Astrocyte (in vitro differentiated cells and primary cell): ENCODE results near the gene INSYN1.

ENCODE experiments used
- EZH2 ChIP-seq: IDR thresholded peaks from 2 replicates; pipeline ENCODE4 v1.6.1; 2012; ENCODE audit warnings: mild to moderate bottlenecking, low read length, inconsistent platforms; ENCODE audit not compliant: insufficient read depth
- TF ChIP-seq, protein P1 (sequence below): IDR thresholded peaks from 2 replicates; pipeline ENCODE4 v1.5.1; 2011; ENCODE audit warnings: low read depth, mild to moderate bottlenecking, inconsistent platforms, low read length, moderate library complexity; ENCODE audit not compliant: insufficient read depth

DNA sequence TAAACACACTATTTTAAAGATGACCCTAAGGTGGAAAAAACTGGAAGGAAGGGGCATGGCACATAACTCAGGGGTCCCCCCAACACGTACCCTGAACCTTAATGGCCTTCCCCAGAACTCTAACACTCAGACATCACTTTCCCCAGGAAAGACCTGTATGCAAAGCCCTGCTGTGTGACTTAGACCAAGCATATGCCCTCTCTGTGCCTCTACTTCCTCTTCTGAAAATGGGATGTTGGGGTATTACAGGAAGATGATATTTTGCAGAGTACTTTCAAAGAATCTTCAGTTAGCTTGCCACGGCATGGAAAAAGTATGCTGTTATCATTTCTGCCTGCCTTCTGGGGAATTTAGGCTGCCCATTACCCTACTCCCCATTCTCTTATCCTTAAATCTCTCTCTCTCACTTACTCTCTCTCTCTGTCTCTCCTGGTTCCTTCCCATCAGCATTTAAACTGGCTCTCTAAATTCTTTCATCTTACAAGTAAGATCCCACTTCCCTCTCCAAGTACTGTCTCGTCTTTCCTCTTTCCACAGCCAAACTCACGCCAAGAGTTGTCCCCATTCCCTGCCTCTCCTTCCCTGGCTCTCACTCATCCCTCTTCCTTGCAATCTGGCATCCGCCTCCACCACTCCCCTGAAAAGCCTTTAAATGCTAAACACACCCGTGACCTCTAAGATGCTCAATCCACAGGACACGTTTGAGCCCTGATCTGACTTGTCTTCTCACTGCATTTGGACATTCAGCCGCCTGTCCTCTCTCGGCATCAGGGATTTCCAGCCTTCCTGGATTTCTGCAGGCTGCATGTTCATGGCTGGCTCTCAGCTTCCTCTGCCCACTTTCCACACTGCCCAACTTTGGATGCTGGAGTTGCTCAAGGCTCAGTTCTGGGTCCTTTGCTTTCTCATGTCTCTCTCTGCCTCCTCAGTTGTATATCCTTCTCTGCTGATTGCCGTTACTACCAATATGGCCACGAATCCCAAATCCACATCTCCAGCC, 7.5 kb upstream of the INSYN1 start:
- TF ChIP-seq, protein P1, sequence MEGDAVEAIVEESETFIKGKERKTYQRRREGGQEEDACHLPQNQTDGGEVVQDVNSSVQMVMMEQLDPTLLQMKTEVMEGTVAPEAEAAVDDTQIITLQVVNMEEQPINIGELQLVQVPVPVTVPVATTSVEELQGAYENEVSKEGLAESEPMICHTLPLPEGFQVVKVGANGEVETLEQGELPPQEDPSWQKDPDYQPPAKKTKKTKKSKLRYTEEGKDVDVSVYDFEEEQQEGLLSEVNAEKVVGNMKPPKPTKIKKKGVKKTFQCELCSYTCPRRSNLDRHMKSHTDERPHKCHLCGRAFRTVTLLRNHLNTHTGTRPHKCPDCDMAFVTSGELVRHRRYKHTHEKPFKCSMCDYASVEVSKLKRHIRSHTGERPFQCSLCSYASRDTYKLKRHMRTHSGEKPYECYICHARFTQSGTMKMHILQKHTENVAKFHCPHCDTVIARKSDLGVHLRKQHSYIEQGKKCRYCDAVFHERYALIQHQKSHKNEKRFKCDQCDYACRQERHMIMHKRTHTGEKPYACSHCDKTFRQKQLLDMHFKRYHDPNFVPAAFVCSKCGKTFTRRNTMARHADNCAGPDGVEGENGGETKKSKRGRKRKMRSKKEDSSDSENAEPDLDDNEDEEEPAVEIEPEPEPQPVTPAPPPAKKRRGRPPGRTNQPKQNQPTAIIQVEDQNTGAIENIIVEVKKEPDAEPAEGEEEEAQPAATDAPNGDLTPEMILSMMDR = no peak
- no peak for TF ChIP-seq EZH2
